HG03175 (cell line): ENCODE data around the gene FAM124B.

Experiments used
- ATAC-seq: cut with Tn5 transposase; IDR thresholded peaks from one replicate; pipeline ENCODE4 v1.9.1; 2021; ENCODE audit warnings: mild to moderate bottlenecking, moderate library complexity; ENCODE audit not compliant: unreplicated experiment

FAM124B gene

GRCh38 chr2:224401641-224402342 is at the start of gene FAM124B:
Gene FAM124B, minus strand, starts transcription at chr2:224402107. Its CDS starts 339 bp downstream, at chr2:224401768.
- no peak for ATAC-seq

DNA sequence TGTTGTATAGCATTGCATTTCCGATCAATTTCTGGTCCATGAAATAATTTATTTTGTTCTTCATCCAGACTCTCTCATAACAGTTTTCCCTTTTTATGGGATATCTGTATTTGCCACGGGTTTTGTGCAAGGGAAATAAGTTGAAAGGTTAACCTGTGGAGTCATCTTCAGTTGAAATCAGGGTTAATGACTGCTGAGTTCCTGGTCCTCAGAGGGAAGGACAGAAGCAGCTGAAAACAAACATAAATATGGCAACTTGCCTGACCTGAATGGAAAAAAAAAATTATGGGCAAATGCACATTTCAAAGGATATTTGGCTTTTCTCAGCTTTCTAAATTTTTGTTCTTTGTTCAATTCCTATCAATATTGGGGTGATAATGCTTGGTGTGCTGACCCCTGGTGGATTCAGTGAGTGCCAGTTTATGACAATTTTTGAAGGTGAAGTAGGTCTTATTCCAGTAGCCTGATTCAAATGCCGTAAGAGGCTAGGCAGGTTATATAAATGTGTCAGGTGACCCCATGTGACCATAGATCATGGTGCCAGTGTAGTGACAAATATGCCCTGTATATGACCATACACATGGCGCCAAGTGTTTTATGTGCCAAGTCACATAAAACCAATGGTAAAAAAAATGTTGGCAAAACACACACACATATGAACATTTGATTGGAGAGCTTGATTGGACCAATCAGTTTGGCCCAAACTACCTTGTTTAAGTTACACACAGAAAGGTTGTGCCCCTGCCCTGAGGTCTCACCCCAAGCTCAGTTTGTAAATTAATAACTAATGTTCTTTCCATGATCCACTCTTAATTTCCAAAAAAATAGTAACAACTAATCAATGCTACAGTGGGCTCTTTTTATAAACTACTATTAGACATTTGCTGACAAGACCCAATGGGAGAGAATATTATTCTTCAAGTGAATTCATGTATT is 47.6 kb upstream of the FAM124B start:
- peak; percentile 74 for ATAC-seq

GRCh38 chr2:224448236-224448635 is 46.3 kb upstream of the FAM124B start:
- no peak for ATAC-seq

GRCh38 chr2:224444783-224445182 is 42.9 kb upstream of the FAM124B start:
- no peak for ATAC-seq

DNA sequence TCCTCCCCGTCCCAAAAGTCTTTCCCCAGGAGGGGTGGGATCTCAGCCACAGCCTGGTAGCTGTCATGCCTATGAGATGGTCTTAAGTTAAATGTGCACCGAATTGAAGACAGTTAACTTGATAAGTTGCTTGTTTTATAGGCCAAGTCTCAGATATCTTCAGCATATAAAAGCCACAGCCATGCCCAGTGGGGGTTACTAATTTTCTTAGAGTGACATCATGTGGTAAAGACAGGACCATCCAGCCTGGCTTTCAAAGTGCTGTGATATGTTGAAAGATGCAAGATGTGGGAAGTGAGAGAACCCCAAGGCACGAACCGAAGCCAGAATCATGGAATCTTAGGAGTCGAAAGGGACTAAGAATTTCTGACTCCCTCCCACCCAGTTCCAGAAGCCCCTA is 42.1 kb upstream of the FAM124B start:
- ATAC-seq: no peak

GRCh38 chr2:224442071-224442967 is 40.4 kb upstream of the FAM124B start:
- ATAC-seq: no peak

GRCh38 chr2:224440988-224441387 is 39.1 kb upstream of the FAM124B start:
- ATAC-seq: no peak

GRCh38 chr2:224438726-224439125 is 36.8 kb upstream of the FAM124B start:
- no peak for ATAC-seq

GRCh38 chr2:224436634-224437033 is 34.7 kb upstream of the FAM124B start:
- no peak for ATAC-seq

DNA sequence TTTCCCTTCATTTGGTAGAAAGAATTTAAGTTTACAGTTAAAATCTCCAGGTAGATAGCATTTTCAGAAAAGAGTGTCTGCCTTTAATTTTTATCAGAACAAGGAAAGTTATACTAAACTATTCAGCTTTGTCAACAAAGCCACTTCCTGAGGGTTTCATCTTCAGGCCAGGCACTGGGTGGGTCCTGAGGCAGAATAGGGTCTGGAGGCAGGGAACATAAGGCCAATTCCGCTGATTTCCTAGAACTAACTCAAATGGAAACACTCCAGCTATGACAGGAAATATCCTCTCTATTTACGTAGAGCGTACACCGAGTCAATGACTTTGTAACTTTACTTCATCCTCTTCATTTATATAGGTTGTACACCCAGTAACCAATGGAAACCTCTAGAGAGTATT is 32.7 kb upstream of the FAM124B start:
- no peak for ATAC-seq

GRCh38 chr2:224433442-224433841 is 31.5 kb upstream of the FAM124B start:
- no peak for ATAC-seq

- ATAC-seq: no peak
These were observed 30.2 kb upstream of the FAM124B start for GRCh38 chr2:224432003-224432579.

- ATAC-seq: no peak
These were observed 27.5 kb upstream of the FAM124B start for GRCh38 chr2:224429441-224429810.

DNA sequence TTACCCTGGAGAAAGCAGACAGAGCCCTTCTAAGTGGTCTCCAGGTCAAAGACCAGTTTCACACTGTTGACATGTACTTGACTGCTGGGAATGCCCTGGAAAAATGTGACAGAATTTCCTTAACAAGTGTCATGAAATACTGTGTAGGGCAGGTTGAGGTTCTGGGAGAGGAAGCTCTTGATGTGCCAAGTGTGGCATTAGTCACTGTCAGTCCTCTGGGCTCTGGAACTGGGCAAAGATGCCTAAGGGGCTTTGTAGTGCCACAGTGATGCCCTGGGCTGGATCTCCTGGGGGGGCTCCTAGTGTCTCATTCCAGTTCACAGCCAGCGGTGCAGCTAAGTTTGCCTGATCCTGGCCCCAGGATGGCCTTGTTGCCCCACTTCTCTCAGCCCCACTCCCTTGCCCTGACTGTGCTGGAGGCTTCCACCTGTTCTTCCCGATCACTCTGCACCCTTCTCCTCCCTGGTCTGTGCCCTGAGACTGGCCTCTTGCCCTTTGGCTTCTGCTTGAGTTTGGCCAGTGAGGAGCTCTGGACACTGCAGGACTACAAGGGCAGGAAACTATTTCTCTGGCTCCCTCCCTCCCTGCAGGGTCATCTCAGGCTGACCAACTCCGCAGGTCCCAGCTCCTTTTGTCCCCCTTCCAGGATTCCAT is 27.0 kb upstream of the FAM124B start:
- ATAC-seq: no peak

- no peak for ATAC-seq
These were observed 25.6 kb upstream of the FAM124B start for GRCh38 chr2:224427471-224427870.

- ATAC-seq: no peak
These were observed 24.7 kb upstream of the FAM124B start for GRCh38 chr2:224426656-224427055.

GRCh38 chr2:224421065-224421464 is 19.2 kb upstream of the FAM124B start:
- ATAC-seq: no peak

DNA sequence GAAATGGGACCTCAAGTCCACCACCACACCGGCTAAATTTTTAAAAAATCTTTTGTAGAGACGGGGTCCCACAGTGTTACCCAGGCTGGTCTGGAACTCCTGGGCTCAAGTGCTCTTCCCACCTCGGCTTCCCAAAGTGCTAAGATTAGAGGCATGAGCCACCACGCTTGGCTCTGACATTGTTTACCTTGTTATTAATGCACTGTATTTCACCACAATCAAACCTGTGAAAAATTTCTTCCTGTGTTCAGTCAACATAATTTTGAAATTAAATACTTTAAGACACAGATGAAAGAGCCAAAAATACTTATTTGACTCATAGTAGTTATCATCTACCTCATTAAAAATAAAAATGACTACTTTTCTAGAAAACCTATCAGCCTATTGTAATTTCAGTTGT is 16.0 kb upstream of the FAM124B start:
- ATAC-seq: no peak

DNA sequence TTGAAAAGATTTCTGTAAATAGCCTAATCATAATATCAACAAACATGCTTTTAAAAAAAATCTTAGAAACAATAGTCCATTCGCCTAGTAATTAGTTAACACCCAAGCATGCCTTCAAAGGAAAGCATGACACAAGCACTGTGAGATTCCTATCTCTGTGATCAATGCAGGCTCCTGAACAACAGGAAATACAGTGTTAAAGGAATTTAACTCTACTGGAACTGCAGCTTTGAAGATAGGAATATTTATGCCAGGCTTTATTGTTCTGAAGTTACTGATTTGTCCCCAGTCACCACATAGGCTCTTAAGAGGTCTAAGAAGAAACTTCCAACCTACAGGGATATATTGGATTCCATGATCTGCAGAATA is 15.4 kb upstream of the FAM124B start:
- ATAC-seq: no peak

- no peak for ATAC-seq
These were observed 14.9 kb upstream of the FAM124B start for GRCh38 chr2:224416656-224417360.
